HG03520 (cell line): ENCODE results near the gene SLC39A6.
"Not testable (repeated sequence)": the region's sequence is repeated elsewhere in the genome, so short reads cannot be mapped to it uniquely, and the experiment has no call there.

ENCODE experiments used
- ATAC-seq: cut with Tn5 transposase; IDR thresholded peaks from one replicate; pipeline ENCODE4 v1.9.1; 2021; ENCODE audit warnings: mild to moderate bottlenecking, moderate library complexity; ENCODE audit not compliant: unreplicated experiment

SLC39A6 gene

GRCh38 chr18:36141576-36141975, 12.4 kb upstream of the SLC39A6 start:
- ATAC-seq, result no peak

DNA sequence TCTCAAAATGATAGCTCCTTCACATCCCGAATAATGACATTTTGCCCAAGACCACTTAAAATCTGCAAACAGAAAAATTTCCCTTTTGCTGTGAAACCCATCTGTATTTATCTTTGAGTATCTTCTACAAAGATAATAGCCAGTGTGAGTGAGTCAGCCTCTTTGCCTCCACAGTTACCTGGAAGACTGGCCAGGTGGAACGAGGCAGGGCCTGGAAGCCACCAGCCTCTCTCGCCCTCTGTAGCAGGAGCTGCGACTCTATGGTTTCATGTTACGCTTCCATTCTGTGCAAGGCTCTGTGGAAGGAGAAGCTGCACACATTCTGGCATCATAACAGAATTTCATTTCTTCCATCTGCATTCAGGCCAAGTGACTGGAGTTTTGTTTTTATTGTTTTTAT, 10.1 kb upstream of the SLC39A6 start:
- no peak for ATAC-seq

- no peak for ATAC-seq
Observed at GRCh38 chr18:36135264-36135663, 6.1 kb upstream of the SLC39A6 start.

DNA sequence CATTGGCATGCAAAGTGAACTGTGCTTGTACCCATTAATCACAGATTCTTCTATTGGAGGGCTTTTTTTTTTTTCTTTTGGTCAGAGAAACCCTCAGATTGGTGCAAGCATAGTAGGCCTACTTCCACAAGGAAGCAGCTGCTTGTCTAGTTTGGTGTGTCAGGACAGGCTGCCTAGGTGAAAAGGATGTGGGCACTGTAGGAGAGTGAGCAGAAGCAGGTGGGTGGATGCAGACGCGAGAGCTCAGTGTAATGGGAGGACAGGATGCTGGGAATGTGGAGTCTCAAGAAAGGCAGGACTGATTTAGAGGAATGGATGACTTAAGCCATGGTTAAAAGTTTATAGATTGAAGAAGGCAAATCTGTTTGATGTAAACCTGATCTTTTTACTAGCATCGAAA, 3.6 kb upstream of the SLC39A6 start:
- ATAC-seq, result no peak

DNA sequence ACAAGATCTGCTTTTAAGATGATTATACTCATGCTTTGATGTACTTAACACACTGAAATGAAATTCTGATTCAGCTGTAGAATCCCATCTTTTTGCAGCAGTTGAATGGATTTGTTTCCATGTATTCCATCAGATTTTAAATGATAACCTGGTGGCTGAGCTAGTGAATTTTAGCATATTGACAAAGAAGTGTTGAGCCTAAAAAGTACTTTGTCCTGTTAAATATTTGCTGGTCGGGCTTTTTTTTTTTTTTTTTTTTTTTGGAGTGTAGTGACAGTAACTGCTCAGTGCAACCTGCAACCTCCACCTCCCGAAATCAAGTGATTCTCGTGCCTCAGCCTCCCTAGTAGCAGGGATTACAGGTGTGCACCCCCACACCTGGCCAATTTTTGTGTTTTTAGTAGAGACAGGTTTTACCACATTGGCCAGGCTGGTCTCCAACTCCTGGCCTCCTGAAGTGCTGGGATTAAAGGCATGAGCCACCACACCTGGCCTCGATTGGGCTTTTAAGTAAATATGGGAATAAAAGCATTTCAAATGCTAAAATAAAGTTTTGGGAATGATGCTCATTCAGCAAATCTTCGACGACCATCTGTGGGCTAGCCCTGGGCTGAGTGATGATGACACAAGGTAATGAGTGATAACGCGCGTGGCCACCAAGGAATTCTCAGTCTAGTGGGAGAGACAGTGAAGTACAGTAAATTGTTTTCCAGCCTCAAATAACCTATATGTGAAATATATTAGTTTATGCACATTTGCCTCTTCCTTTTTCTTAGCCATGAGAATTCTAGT, 2.7 kb upstream of the SLC39A6 start:
- no peak for ATAC-seq

DNA sequence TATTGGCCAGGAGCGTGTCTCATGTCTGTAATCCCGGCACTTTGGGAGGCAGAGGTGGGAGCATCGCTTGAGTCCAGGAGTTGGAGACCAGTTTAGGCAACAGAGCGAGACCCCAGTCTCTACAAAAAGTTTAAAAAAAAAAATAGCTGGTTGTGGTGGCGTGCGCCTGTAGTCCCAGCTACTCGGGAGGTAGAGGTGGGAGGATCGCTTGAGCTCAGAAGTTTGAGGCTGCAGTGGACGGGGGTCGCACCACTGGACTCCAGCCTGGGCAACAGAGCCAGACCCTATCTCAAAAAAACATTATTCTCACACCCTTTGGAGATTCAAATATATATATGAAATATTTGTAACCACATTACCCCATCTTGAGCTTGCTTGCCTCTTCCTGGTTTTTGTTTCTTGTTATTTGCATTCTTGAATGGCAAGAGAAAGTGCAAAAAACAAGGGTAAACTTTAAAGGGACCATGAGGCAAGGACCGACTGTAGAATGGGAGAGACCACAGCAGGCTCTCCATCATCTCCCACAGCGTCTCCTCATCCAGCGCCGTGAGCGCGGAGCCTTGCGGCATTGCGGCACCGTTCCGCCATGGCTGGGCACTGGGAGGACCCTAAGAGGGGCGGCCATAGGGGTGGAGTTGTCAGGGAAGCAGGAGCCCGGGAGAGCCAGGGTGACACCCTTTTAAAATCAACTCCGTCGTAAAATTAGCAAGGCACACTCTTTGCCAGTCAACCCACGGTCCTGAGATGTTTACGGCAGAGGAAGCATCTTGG, 1.9 kb upstream of the SLC39A6 start:
- ATAC-seq, result no peak

- peak; percentile 28 for ATAC-seq
Observed at GRCh38 chr18:36130039-36130831, 1.1 kb upstream of the SLC39A6 start.

- no peak for ATAC-seq
Observed at GRCh38 chr18:36128907-36129299, 237 bp downstream of the SLC39A6 start.

DNA sequence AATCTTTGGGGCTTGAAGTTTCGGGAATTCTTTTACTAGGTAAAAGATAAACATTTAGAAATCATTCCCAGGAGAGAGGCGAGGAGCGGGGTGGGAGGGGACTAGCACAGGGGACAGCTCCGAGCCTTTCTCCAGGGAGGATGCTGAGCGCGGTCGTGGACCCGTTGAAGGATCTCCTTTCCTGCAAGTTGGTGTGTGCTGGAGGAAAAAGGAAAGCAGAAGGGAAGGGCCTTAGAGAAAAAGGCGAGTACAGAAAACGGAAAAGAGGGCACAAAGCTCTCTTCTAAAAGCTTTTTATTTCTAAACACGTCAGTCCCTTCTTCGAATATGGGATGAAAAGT, 640 bp downstream of the SLC39A6 start:
- no peak for ATAC-seq

GRCh38 chr18:36127836-36128529, 1.2 kb downstream of the SLC39A6 start:
- ATAC-seq, result no peak

DNA sequence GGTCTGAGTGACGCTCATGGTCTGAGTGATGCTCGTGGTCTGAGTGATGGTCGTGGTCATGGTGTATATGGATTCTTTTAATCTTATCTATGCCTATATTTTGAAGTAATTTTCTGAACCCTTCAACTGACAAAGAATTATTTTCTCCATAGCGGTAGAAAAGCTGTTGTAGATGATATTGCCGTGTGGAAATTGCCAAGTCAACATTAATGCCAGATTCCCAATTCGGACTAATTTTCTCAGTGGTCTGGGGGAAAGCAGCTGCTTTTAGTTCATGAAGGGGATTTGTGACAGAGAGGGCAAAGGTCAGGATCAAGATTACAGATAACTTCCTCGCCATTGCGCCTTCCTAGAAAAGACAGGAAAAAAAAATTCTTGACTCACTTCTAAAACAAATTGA, 2.5 kb downstream of the SLC39A6 start:
- no peak for ATAC-seq

GRCh38 chr18:36124841-36125240, 4.3 kb downstream of the SLC39A6 start:
- no peak for ATAC-seq

GRCh38 chr18:36120297-36120696, 8.8 kb downstream of the SLC39A6 start:
- ATAC-seq, result no peak

DNA sequence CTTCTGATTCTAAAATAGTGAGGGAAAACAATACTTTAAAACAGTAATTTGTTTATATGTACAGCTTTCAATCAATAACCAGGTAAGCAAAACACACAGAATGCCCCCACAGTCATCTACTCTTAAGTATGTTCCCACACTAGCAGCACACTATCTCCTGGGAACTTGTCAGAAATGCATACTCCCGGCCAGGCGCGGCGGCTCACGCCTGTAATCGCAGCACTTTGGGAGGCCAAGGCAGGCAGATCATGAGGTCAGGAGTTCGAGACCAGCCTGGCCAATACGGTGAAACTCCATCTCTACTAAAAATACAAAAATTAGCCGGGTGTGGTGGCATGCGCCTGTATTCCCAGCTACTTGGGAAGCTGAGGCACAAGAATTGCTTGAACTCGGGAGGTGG, 12.4 kb downstream of the SLC39A6 start:
- ATAC-seq, result not testable (repeated sequence)

- no peak for ATAC-seq
Observed at GRCh38 chr18:36114738-36115137, 14.4 kb downstream of the SLC39A6 start.

DNA sequence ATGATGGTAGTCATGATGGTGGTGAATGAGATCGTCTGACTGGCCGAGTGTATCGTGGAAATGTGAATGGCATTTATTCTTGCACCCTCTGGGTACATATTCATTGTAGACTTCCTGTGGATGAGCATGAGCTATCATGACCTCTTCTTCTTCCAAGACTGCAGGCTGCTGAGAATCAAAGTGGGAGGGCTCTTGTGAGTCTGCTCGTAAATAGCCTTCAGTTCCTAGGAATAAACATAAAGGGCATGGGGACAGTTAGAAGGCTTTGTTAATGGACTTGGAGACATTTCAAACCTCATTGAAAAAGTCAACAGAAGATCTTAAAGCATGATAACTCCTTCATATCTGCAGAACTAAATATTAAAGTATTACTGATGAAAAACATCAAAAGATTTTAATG, 14.9 kb downstream of the SLC39A6 start:
- no peak for ATAC-seq

GRCh38 chr18:36112302-36112701, 16.8 kb downstream of the SLC39A6 start:
- no peak for ATAC-seq

DNA sequence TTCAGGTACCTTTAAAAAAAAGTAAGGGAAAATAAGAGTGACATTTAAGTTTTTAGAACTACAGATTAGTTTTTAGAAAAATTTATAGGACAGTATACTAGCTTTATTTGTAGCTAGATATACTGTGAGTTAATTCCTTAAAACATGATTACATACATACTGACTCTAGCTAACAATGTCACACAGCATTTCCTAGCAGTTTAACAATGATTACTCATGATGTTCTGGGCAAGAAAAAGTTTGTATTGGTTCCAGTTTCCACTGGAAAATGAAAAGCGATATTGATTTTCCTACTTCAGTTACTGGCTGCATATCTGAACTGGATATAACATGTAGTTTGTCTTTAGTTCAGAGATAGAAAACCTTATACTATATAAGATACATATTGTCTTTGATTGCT, 19.4 kb downstream of the SLC39A6 start:
- no peak for ATAC-seq

DNA sequence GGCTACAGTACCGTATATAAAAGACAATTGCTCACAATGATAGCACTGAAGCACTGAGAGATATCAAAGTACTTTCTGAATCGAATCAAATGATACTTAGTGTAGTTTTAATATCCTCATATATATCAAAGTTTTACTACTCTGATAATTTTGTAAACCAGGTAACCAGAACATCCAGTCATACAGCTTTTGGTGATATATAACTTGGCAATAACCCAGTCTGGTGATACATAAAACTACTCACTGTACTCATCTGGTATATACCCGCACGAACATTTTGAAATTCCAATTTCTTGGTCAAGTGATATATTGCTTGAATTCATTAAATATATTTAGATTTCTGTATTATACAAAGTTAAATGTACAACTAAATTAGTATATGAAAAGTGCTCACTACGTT, 20.5 kb downstream of the SLC39A6 start:
- no peak for ATAC-seq

GRCh38 chr18:36108196-36108595, 20.9 kb downstream of the SLC39A6 start:
- ATAC-seq, result no peak

DNA sequence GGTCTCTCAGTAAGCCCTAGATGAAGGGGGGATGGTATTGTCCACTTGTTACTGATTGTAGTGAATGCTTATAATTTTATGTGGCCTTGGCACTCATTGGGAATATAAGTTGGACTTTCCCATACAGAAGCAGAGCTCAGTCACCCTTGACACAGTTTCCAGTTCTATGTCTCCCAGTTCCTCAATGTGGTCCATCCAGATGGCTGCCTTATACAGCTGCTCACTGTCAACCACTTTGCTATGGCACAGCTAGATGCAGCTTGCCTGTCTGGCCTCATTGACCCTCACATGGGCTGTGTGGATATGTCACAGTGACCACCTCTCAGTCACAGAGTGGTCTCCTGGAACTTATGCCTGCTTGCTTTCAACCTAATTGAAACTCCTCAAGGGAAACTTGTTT, 21.7 kb downstream of the SLC39A6 start:
- ATAC-seq, result no peak
